OCI-LY7 (cell line): ENCODE results near the gene SLC35A5. TPM values are rescaled to one million over a fixed set of nuclear protein-coding genes. Genes with fewer than 3 reads are reported as not detected.

ENCODE experiments used
- BruUV-seq: library from RNA; stranded (reverse); fragments of 400-500 nt; replicated peaks from 2 replicates; lab custom pipeline; 2021; lab: Mats Ljungman, UMichigan
- CTCF ChIA-PET: fragments of 300-600 bp; sonication (Branson Sonifier 250); formaldehyde crosslinking; loops from one replicate; lab custom pipeline; 2022; ENCODE audit warnings: antibody characterized with exemption; ENCODE audit not compliant: unreplicated experiment; lab: Charles Lee
- POLR2A ChIA-PET: fragments of 300-600 bp; sonication (Branson Sonifier 250); formaldehyde crosslinking; loops from one replicate; lab custom pipeline; 2022; ENCODE audit warnings: antibody characterized with exemption; lab: Charles Lee
- DNase-seq: peaks from one replicate; pipeline ENCODE4 v3.0.0-alpha.2; 2015; ENCODE audit warnings: low spot score
- H2AFZ ChIP-seq: fragments of 200-600 bp; sonication (generic), shearing (Covaris generic); 2 replicates; pipeline ENCODE4 v1.6.1; 2014; ENCODE audit warnings: mild to moderate bottlenecking, antibody characterized with exemption, low read length, moderate library complexity
- H3K27ac ChIP-seq: fragments of 200-600 bp; sonication (generic); 2 replicates; pipeline ENCODE4 v1.5.1; 2014; ENCODE audit warnings: mixed run types, low read depth, mild to moderate bottlenecking, moderate library complexity, low read length, inconsistent platforms; ENCODE audit not compliant: poor library complexity, severe bottlenecking
- H3K36me3 ChIP-seq: fragments of 200-600 bp; sonication (generic); 2 replicates; pipeline ENCODE4 v1.6.1; 2014; ENCODE audit warnings: mild to moderate bottlenecking, antibody characterized with exemption, low read length, moderate library complexity, mixed read lengths; ENCODE audit not compliant: insufficient read depth
- H3K4me1 ChIP-seq: fragments of 200-600 bp; sonication (generic); 2 replicates; pipeline ENCODE4 v1.5.1; 2014; ENCODE audit warnings: mild to moderate bottlenecking, low read length; ENCODE audit not compliant: insufficient read depth, poor library complexity, severe bottlenecking
- H3K4me2 ChIP-seq: fragments of 200-600 bp; sonication (generic); 2 replicates; pipeline ENCODE4 v1.6.1; 2014; ENCODE audit warnings: mild to moderate bottlenecking, low read length
- H3K4me3 ChIP-seq: fragments of 200-600 bp; sonication (generic); 2 replicates; pipeline ENCODE4 v1.5.1; 2014; ENCODE audit warnings: mild to moderate bottlenecking, low read depth, low read length; ENCODE audit not compliant: poor library complexity, severe bottlenecking
- H3K79me2 ChIP-seq: fragments of 200-600 bp; sonication (generic); 2 replicates; pipeline ENCODE4 v1.6.1; 2016; ENCODE audit warnings: low read depth, mild to moderate bottlenecking, low read length, moderate library complexity, mixed read lengths; ENCODE audit not compliant: insufficient read depth
- H3K9me2 ChIP-seq: fragments of 200-600 bp; sonication (generic); 2 replicates; pipeline ENCODE4 v1.6.1; 2016; ENCODE audit warnings: mild to moderate bottlenecking, low read length, mixed read lengths; ENCODE audit not compliant: insufficient read depth
- H3K9me3 ChIP-seq: fragments of 200-600 bp; sonication (generic); 2 replicates; pipeline ENCODE4 v1.6.1; 2014; ENCODE audit warnings: mild to moderate bottlenecking, mixed run types, low read length, mixed read lengths
- H4K20me1 ChIP-seq: fragments of 200-600 bp; sonication (generic); 2 replicates; pipeline ENCODE4 v1.6.1; 2014; ENCODE audit warnings: mild to moderate bottlenecking, antibody characterized with exemption, low read length, moderate library complexity, mixed read lengths; ENCODE audit not compliant: insufficient read depth
- CTCF ChIP-seq: fragments of 200-600 bp; sonication (generic); conservative IDR thresholded peaks from 2 replicates; pipeline ENCODE4 v1.5.1; 2014; ENCODE audit warnings: mild to moderate bottlenecking, antibody characterized with exemption, low read length, moderate library complexity, mixed read lengths
- EZH2phosphoT487 ChIP-seq: fragments of 200-600 bp; sonication (generic); IDR thresholded peaks from 2 replicates; pipeline ENCODE4 v1.6.1; 2018; ENCODE audit warnings: low read depth, borderline replicate concordance, mild to moderate bottlenecking, mixed run types, antibody characterized with exemption, low read length, moderate library complexity, mixed read lengths
- intact Hi-C: fragments of 100-400 bp; cut with micrococcal nuclease; formaldehyde crosslinking; loops from one replicate; pipeline ENCODE4 v1.10.0; 2022; ENCODE audit not compliant: unreplicated experiment
- total RNA-seq, 2 experiments: library from RNA; depleted of rRNA in 1 of 2; stranded (reverse); fragments of >200 nt in 1 of 2; shearing (Covaris generic) in 1 of 2; gene quantifications; 2 replicates each; pipeline ENCODE4 v1.2.3, GENCODE V29; 2014 to 2022

SLC35A5 gene
- total RNA-seq, 2 experiments from 2014 or later = 12.4 to 22.7 TPM

- Histone ChIP-seq H3K79me2 (no peaks in the 10 kb centered on the region), H3K9me3 (no peaks in the 10 kb centered on the region), H3K4me1 (no peaks in the 10 kb centered on the region), H3K9me2 (no peaks in the 10 kb centered on the region), H4K20me1 (no peaks in the 10 kb centered on the region), H3K27ac (no peak overlapping the region), H3K4me3 (no peak overlapping the region), H3K4me2 (no peak overlapping the region), H3K36me3 (no peaks in the 10 kb centered on the region), H2AFZ (no peak overlapping the region)
- no TSS peak for BruUV-seq
- DNase-seq = no peak
- ChIA-PET POLR2A (interaction anchor here (0.6 to 0.7 kb wide), 2 partner anchors 18 to 315 kb away, joined by 3 read pairs; no protein-coding TSS in a partner anchor), CTCF (no interaction called here)
- TF ChIP-seq EZH2phosphoT487 = no peak
- TF ChIP-seq CTCF = no peak
- intact Hi-C loops = no loop called here
Measured at GRCh38 chr3:112627419-112627818, 65.6 kb downstream of the SLC35A5 start.

DNA sequence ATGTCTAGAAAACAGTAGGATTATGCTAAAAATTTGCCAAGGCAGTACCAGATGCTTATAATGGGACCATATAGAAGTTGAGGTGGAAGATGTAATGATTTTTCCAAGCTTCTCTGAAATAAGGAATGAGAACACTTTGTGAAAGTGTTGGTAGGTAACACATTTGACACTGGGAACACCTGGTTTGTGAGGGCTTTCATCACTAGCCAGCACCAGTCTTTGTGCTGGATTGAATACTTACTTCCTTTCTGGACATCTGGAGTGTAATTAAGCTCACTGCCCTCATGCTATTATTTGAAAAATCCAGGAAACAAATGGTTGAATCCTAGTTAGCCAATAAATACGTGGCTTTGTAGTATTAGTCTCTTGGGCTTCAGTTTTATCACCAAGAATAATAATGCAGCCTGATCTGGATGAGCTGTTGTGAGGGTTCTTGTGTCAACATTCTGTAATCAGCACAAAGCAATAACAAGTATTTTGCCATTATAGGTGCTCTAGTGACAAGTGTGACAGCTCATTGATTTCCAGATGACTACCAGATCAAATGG, 66.1 kb downstream of the SLC35A5 start:
- H3K9me2 ChIP-seq = no peaks in the 10 kb centered on the region
- H3K4me1 ChIP-seq = no peaks in the 10 kb centered on the region
- TF ChIP-seq EZH2phosphoT487 (no peak), CTCF (no peak)
- no peaks in the 10 kb centered on the region for H3K36me3 ChIP-seq
- H3K79me2 ChIP-seq = no peaks in the 10 kb centered on the region
- no peak overlapping the region for H2AFZ ChIP-seq
- intact Hi-C loops = no loop called here
- no TSS peak for BruUV-seq
- ChIA-PET CTCF (no interaction called here), POLR2A (interaction anchor here (0.7 kb wide), 1 partner anchor 17 kb away, joined by 3 read pairs; no protein-coding TSS in a partner anchor)
- no peak for DNase-seq
- no peaks in the 10 kb centered on the region for H3K9me3 ChIP-seq
- no peak overlapping the region for H3K4me2 ChIP-seq
- no peaks in the 10 kb centered on the region for H4K20me1 ChIP-seq
- no peak overlapping the region for H3K4me3 ChIP-seq
- no peak overlapping the region for H3K27ac ChIP-seq

DNA sequence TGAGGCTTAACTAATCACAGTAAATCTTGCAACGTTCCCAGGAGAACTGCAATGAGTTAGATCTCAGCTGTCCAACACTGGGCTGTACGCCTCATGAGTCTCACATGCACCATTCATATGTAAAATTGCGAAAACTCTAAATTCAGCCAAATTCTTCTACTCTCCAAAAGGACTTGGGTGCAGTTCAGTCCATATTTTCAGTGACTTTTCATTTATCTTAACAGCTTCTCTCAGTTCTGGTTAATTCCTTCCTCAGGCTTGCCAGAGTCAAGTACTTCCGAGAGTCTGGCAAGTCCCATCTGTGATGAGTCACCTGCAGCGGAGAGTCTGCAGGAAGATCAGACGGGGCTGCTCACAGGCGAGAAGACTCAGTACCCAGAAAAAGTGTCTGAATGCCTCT, 67.6 kb downstream of the SLC35A5 start:
- TF ChIP-seq CTCF = no peak
- no peak for TF ChIP-seq EZH2phosphoT487
- Histone ChIP-seq H4K20me1 (no peaks in the 10 kb centered on the region), H3K4me1 (no peaks in the 10 kb centered on the region), H3K4me2 (no peak overlapping the region), H3K4me3 (no peak overlapping the region), H3K79me2 (no peaks in the 10 kb centered on the region), H2AFZ (no peak overlapping the region), H3K36me3 (no peaks in the 10 kb centered on the region), H3K9me3 (no peaks in the 10 kb centered on the region), H3K27ac (no peak overlapping the region), H3K9me2 (no peaks in the 10 kb centered on the region)
- DNase-seq = no peak
- ChIA-PET POLR2A (no interaction called here), CTCF (no interaction called here)
- BruUV-seq = no TSS peak
- intact Hi-C loops = no loop called here
